Neural progenitor cell (in vitro differentiated cells): Measurements from ENCODE around the gene ZNF91. TPM values are rescaled to one million over a fixed set of nuclear protein-coding genes. Genes with fewer than 3 reads are reported as not detected.

ENCODE experiments used
- DNase-seq: peaks from one replicate; pipeline ENCODE4 v3.0.0-alpha.2; 2016; ENCODE audit warnings: low spot score
- H2AFZ ChIP-seq: fragments of 200-600 bp; sonication (generic); replicated peaks from 2 replicates; pipeline ENCODE4 v1.6.1; 2016; ENCODE audit warnings: antibody characterized with exemption
- H3F3A ChIP-seq: fragments of 200-600 bp; sonication (generic); 2 replicates; pipeline ENCODE4 v1.6.1; 2016; ENCODE audit warnings: antibody characterized with exemption, low read depth
- H3K27ac ChIP-seq: fragments of 200-600 bp; sonication (generic); 2 replicates; pipeline ENCODE4 v1.5.1; 2016; ENCODE audit warnings: mild to moderate bottlenecking
- H3K27me3 ChIP-seq: fragments of 200-600 bp; sonication (generic); 2 replicates; pipeline ENCODE4 v1.6.1; 2016; ENCODE audit warnings: mild to moderate bottlenecking, moderate library complexity
- H3K36me3 ChIP-seq: fragments of 200-600 bp; sonication (generic); 2 replicates; pipeline ENCODE4 v1.5.1; 2016
- H3K4me1 ChIP-seq: fragments of 200-600 bp; sonication (generic); 2 replicates; pipeline ENCODE4 v1.6.1; 2016; ENCODE audit warnings: mixed run types
- H3K4me2 ChIP-seq: fragments of 200-600 bp; sonication (generic); 2 replicates; pipeline ENCODE4 v1.6.1; 2016
- H3K4me3 ChIP-seq: fragments of 200-600 bp; sonication (generic); 2 replicates; pipeline ENCODE4 v1.5.1; 2016
- H3K79me2 ChIP-seq: fragments of 200-600 bp; sonication (generic); 2 replicates; pipeline ENCODE4 v1.6.1; 2016; ENCODE audit warnings: low read depth
- H3K9ac ChIP-seq: fragments of 200-600 bp; sonication (generic); 2 replicates; pipeline ENCODE4 v1.6.1; 2016
- H3K9me3 ChIP-seq: fragments of 200-600 bp; sonication (generic); 2 replicates; pipeline ENCODE4 v1.5.1; 2016; ENCODE audit warnings: low read depth
- H4K20me1 ChIP-seq: fragments of 200-600 bp; sonication (generic); 2 replicates; pipeline ENCODE4 v1.6.1; 2016; ENCODE audit warnings: low read depth
- H3K27ac Mint-ChIP-seq: 3 replicates; pipeline ENCODE4 v1.8.0; 2021; ENCODE audit warnings: mixed read lengths
- H3K27me3 Mint-ChIP-seq: 2 replicates; pipeline ENCODE4 v1.8.0; 2022; ENCODE audit warnings: low read depth, mild to moderate bottlenecking, inconsistent platforms, moderate library complexity, mixed read lengths; ENCODE audit not compliant: insufficient read depth
- H3K36me3 Mint-ChIP-seq: 3 replicates; pipeline ENCODE4 v1.8.0; 2021; ENCODE audit warnings: mixed read lengths
- H3K4me1 Mint-ChIP-seq: 3 replicates; pipeline ENCODE4 v1.8.0; 2021; ENCODE audit warnings: mixed read lengths
- H3K4me3 Mint-ChIP-seq: 3 replicates; pipeline ENCODE4 v1.8.0; 2021; ENCODE audit warnings: mild to moderate bottlenecking, moderate library complexity, mixed read lengths
- H3K9me3 Mint-ChIP-seq: 3 replicates; pipeline ENCODE4 v1.8.0; 2020; ENCODE audit warnings: mixed read lengths
- EZH2 ChIP-seq: fragments of 200-600 bp; sonication (generic); IDR thresholded peaks from 2 replicates; pipeline ENCODE4 v1.6.1; 2017; ENCODE audit warnings: antibody characterized with exemption, mild to moderate bottlenecking, moderate library complexity
- EZH2phosphoT487 ChIP-seq: fragments of 200-600 bp; sonication (generic); IDR thresholded peaks from 2 replicates; pipeline ENCODE4 v1.6.1; 2017; ENCODE audit warnings: antibody characterized with exemption
- total RNA-seq: library from RNA; depleted of rRNA; stranded (reverse); fragments of >200 nt; gene quantifications from 2 replicates; pipeline ENCODE4 v1.2.3, GENCODE V29; 2015; ENCODE audit warnings: low replicate concordance
- TF ChIP-seq, protein P1 (sequence below): fragments of 200-600 bp; sonication (generic); IDR thresholded peaks from 2 replicates; pipeline ENCODE4 v1.5.1; 2017; ENCODE audit warnings: antibody characterized with exemption, mild to moderate bottlenecking

Gene ZNF91
- total RNA-seq, 1 donor from 2014 or later: 105 TPM

DNA sequence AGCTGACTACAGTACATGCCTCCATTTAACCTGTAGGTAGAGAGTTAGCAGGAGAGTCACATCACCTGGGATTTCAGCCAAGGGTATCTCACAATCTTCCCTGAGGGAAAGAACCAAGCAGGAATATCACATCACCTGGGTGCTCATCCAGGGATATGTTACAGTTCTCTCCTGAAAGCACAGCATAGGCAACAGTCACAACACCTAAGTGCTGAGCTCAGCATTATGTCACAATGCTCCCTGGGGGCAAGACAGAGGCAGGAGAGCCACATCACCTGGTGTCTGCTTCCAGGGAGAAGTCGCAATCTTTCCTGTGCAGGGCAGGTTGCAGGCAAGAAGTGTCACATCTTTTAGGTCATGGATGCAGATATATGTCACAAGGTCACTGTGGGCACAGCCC, 9.4 kb upstream of the ZNF91 start:
- H3K36me3 ChIP-seq: no peaks in the 10 kb centered on the region
- no peak overlapping the region for H2AFZ ChIP-seq
- peaks cover 61% of the 10 kb centered on the region for H3K36me3 Mint-ChIP-seq
- no peaks in the 10 kb centered on the region for H3K4me1 ChIP-seq
- no peak overlapping the region for H3K4me3 ChIP-seq
- H3K27me3 ChIP-seq: no peaks in the 10 kb centered on the region
- H4K20me1 ChIP-seq: no peaks in the 10 kb centered on the region
- H3K27me3 Mint-ChIP-seq: no peaks in the 10 kb centered on the region
- H3K27ac ChIP-seq: no peak overlapping the region
- no peak for DNase-seq
- H3K9ac ChIP-seq: no peak overlapping the region
- no peak overlapping the region for H3K27ac Mint-ChIP-seq
- H3K4me1 Mint-ChIP-seq: no peaks in the 10 kb centered on the region
- H3K4me2 ChIP-seq: no peak overlapping the region
- H3F3A ChIP-seq: no peaks in the 10 kb centered on the region
- TF ChIP-seq, protein P1, sequence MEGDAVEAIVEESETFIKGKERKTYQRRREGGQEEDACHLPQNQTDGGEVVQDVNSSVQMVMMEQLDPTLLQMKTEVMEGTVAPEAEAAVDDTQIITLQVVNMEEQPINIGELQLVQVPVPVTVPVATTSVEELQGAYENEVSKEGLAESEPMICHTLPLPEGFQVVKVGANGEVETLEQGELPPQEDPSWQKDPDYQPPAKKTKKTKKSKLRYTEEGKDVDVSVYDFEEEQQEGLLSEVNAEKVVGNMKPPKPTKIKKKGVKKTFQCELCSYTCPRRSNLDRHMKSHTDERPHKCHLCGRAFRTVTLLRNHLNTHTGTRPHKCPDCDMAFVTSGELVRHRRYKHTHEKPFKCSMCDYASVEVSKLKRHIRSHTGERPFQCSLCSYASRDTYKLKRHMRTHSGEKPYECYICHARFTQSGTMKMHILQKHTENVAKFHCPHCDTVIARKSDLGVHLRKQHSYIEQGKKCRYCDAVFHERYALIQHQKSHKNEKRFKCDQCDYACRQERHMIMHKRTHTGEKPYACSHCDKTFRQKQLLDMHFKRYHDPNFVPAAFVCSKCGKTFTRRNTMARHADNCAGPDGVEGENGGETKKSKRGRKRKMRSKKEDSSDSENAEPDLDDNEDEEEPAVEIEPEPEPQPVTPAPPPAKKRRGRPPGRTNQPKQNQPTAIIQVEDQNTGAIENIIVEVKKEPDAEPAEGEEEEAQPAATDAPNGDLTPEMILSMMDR: no peak
- TF ChIP-seq EZH2 (no peak), EZH2phosphoT487 (no peak)
- H3K79me2 ChIP-seq: peaks cover 23% of the 10 kb centered on the region
- no peaks in the 10 kb centered on the region for H3K9me3 ChIP-seq
- H3K4me3 Mint-ChIP-seq: no peak overlapping the region
- H3K9me3 Mint-ChIP-seq: peaks cover 17% of the 10 kb centered on the region

DNA sequence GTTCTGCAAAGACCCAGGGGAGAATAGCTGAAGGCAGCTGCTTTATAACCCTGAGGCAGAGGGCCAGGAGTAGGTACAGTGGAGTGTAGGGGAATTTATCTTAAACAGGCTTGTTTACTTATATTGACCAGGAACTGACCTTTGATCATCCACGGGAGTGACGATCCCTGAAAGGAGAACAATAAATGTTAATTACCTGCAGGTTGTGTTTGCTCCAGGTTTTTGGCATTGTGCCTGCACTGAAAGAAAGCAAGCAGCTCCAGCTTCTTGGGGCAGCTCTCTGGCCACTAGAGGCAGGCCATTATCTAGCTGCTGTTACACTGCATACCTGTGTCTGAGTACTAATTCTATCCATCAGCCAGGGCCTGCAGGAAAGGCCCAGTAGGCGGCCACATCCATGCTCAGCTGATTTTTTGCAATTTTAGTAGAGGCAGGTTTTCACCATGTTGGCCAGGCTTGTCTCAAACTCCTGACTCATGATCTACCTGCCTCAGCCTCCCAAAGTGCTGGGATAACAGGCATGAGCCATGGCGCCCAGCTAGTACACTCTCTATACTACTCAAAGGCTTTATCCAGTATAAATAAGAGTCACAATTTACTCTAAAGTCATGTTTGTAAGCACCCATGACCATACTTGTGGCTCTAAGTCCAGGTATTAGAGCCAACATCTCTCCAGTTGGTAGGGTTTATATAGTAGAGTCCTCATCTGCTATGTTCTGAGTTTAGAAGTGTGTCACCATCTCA, 8.5 kb upstream of the ZNF91 start:
- peaks cover 11% of the 10 kb centered on the region for H3K9me3 Mint-ChIP-seq
- H3K9me3 ChIP-seq: no peaks in the 10 kb centered on the region
- H3K27ac ChIP-seq: no peak overlapping the region

DNA sequence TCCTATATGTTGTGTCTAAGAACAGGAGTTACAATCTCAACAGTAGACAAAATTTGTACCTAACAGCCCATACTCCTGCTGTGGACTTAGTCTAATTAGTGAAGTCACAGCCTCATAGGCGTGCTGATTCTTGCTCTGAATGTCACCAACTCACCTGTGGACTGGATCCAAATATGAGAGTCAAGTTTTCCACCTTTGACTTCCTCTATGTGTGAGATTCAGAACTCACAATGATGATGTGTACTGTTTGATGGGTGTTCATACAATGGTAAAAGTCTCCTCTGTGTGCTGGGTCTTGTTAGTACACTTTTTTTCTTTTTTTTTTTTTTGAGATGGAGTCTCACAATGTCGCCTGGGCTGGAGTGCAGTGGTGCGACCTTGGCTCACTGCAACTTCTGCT, 7.8 kb upstream of the ZNF91 start:
- TF ChIP-seq EZH2phosphoT487 (no peak), EZH2 (no peak)
- TF ChIP-seq, protein P1: no peak
- no peak overlapping the region for H2AFZ ChIP-seq
- H3F3A ChIP-seq: no peaks in the 10 kb centered on the region
- no peaks in the 10 kb centered on the region for H4K20me1 ChIP-seq
- no peaks in the 10 kb centered on the region for H3K4me1 Mint-ChIP-seq
- H3K4me3 ChIP-seq: no peak overlapping the region
- H3K79me2 ChIP-seq: peaks cover 13% of the 10 kb centered on the region
- H3K9me3 ChIP-seq: no peaks in the 10 kb centered on the region
- no peaks in the 10 kb centered on the region for H3K27me3 ChIP-seq
- H3K36me3 ChIP-seq: no peaks in the 10 kb centered on the region
- no peaks in the 10 kb centered on the region for H3K27me3 Mint-ChIP-seq
- DNase-seq: no peak
- no peak overlapping the region for H3K27ac ChIP-seq
- no peak overlapping the region for H3K9ac ChIP-seq
- peaks cover 64% of the 10 kb centered on the region for H3K36me3 Mint-ChIP-seq
- H3K4me2 ChIP-seq: no peak overlapping the region
- H3K9me3 Mint-ChIP-seq: peaks cover 8% of the 10 kb centered on the region
- H3K4me3 Mint-ChIP-seq: no peak overlapping the region
- H3K27ac Mint-ChIP-seq: no peak overlapping the region
- H3K4me1 ChIP-seq: no peaks in the 10 kb centered on the region

More for the DNA sequence above, 8.5 kb upstream of the ZNF91 start:
- Histone ChIP-seq H4K20me1 (no peaks in the 10 kb centered on the region), H3K9ac (no peak overlapping the region), H2AFZ (no peak overlapping the region), H3K4me1 (no peaks in the 10 kb centered on the region), H3K79me2 (peaks cover 15% of the 10 kb centered on the region), H3F3A (no peaks in the 10 kb centered on the region), H3K36me3 (no peaks in the 10 kb centered on the region), H3K4me2 (no peak overlapping the region), H3K4me3 (no peak overlapping the region), H3K27me3 (no peaks in the 10 kb centered on the region)
- Mint-ChIP-seq H3K27ac (no peak overlapping the region), H3K36me3 (peaks cover 64% of the 10 kb centered on the region), H3K4me1 (no peaks in the 10 kb centered on the region), H3K4me3 (no peak overlapping the region), H3K27me3 (no peaks in the 10 kb centered on the region)
- TF ChIP-seq EZH2: no peak
- TF ChIP-seq, protein P1: peak; percentile 24
- DNase-seq: peak; percentile 16
